ENCODE results near the gene CENPP. TPM values are rescaled to one million over a fixed set of nuclear protein-coding genes. Genes with fewer than 3 reads are reported as not detected.

Gene CENPP
- polyA plus RNA-seq, 10 donors, result 4.3 to 7.8 (median 5.0) TPM

DNA sequence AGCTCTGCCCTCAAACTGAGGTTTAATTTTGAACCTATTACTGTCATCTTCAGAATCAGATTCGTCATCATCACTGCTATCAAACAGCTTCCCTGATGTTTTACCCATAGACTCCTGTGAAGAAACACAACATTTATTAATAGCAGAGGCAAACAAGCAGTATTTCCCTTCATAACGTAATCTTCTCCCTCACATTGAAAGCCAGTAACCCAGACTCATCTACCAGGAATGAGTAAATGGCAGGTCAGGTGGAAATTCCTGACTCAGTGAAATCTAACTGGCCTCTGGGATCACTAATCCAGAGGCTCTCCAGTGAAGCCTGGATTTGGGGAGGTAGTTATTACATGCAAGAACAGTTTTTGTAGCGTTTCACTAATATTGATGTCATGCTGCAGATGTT lies 15.2 kb upstream of the CENPP start:
- DNase-seq, result no peak

- no peak for DNase-seq
Observed at GRCh38 chr9:92312887-92313623, 12.7 kb upstream of the CENPP start.

GRCh38 chr9:92313624-92314012 lies 12.1 kb upstream of the CENPP start:
- no peak for DNase-seq

- DNase-seq, result no peak
Observed at GRCh38 chr9:92315456-92315855, 10.3 kb upstream of the CENPP start.

DNA sequence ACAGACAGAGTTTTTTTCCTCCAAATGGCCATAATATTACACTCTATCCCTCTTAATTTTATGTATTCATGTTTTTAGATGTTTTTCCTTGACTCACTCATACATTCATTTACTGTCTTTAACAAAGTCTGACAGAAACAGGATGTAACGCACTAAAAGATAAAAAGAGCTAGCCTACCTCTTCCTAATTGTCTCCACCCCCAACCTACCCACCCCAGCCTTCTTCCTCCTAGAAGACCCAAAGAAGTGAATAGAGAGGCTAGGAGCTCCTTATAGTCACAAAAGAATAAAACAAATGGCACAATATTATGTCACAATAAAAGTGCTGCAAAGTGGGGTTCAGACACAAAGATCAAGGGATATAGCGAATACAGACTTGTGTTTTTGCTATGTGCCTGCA lies 1.3 kb upstream of the CENPP start:
- no peak for DNase-seq

GRCh38 chr9:92324889-92325268 lies 874 bp upstream of the CENPP start:
- peak in 1 of 3 donors; percentile 25 for DNase-seq

DNA sequence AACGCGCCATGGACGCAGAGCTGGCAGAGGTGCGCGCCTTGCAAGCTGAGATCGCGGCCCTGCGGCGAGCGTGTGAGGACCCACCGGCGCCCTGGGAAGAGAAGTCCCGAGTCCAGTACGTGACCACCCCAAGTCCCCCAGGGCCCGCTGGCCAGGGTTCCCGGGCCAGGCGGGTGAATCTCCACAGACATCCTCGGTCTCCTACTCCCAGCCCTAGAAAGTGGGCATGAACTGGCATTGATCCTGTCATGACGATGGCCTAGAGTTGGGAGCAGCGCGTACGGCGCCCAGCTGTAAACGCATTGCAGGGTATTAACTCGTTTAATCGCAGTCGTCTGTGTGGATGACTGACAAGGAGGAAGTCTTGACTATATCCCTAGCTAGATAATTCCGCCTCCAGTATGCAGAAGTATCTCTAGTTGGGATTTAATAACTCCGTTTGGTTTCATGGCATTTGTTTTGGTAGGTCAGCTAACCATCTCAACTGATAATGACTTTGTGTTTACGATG lies 293 bp downstream of the CENPP start:
- no peak for DNase-seq

DNA sequence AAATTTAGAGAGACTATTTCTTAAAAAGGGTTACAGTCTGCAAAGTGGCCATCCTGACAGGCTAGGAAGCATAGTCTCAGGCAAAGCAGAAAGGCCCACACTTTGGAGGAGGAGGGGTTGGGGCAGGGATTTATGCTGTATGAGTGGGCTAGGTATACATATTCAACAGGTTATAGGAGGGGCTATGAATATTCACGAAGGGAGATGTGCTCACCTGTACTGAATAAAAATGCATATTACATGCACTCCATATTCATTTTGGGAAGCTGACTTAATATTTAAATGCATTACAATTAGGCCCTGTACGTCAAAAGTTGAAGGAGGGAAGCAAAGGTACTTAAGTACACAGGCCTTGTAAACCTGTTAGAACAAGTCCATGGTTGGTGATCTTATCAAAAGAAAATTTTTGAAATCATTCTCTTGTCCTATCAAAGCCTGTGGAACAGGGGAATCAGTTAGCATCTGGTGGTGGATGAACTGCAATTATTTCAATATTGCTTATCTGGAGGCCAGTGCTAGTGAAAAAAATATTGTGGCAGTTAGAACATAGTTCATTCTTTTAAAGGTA lies 1.6 kb downstream of the CENPP start:
- no peak for DNase-seq

DNA sequence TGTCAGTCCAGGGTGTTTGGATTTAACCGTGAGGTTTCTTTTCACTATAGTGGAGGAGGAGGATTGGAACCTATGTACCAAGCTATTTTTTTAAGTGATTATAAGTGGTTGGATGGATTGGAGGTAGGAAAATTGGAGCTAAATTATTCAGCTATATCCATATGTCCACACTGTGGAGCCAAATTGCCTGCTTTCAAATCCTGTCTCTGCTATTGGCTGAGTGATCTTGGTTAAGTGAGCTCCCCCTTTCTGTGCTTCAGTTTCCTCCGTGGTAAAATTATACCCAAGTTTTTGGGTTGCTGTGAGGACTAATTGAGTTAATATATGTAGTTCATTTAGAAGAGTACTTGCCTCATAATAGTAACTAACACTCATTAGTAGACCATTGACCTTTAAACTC lies 2.5 kb downstream of the CENPP start:
- peak; percentile 30 to 64 (median 34) for DNase-seq

DNA sequence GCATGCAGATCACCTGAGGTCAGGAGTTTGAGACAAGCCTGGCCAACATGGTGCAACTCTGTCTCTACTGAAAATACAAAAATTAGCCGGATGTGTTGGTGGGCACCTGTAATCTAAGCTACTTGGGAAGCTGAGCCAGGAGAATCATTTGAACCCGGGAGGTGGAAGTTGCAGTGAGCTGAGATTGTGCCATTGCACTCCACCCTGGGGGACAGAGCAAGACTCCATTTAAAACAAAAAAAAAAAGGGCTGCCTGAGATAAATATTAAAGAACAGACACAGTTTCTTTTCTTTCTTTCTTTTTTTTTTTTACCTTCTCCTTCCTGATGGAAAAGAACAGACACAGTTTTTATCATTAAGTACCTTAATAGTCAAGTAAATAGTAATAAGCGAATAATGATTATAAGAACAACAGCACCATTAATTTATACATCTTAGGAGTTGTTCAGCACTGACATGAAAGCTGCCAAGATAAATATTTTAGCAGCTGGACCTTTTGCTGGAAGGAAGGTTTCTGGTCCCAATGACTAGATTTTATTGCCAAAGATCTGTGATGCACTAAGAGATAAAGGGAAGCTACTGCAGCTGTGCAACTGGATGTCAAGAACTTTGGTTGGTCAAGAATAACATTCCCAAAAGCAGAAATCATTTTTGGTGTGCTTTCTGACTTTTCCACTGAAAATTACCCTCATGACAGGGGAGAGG lies 7.0 kb downstream of the CENPP start:
- DNase-seq, result peak in 1 of 3 donors; percentile 42

GRCh38 chr9:92333282-92333634 lies 7.5 kb downstream of the CENPP start:
- no peak for DNase-seq

DNA sequence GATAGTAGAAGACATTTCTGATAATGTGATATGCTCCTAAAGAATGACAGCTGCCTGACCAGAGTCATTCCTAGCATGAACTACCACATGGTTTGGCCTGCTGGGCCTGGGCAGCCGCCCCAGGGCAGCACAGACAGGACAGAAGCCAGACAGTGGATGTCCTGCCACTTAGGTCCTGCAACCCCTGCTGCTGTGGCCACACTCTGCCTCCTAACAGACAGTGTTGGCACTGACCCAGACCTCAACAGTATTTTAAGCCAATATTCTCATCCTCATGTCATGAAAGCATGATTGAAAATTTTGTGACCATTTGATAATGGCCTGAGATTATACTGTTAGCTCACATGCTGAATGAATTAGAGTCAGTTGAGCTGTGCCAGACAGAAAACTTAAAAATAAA lies 15.8 kb downstream of the CENPP start:
- no peak for DNase-seq

GRCh38 chr9:92342825-92343488 lies 17.2 kb downstream of the CENPP start:
- no peak for DNase-seq

- no peak for DNase-seq
Observed at GRCh38 chr9:92345582-92345981, 19.8 kb downstream of the CENPP start.

DNA sequence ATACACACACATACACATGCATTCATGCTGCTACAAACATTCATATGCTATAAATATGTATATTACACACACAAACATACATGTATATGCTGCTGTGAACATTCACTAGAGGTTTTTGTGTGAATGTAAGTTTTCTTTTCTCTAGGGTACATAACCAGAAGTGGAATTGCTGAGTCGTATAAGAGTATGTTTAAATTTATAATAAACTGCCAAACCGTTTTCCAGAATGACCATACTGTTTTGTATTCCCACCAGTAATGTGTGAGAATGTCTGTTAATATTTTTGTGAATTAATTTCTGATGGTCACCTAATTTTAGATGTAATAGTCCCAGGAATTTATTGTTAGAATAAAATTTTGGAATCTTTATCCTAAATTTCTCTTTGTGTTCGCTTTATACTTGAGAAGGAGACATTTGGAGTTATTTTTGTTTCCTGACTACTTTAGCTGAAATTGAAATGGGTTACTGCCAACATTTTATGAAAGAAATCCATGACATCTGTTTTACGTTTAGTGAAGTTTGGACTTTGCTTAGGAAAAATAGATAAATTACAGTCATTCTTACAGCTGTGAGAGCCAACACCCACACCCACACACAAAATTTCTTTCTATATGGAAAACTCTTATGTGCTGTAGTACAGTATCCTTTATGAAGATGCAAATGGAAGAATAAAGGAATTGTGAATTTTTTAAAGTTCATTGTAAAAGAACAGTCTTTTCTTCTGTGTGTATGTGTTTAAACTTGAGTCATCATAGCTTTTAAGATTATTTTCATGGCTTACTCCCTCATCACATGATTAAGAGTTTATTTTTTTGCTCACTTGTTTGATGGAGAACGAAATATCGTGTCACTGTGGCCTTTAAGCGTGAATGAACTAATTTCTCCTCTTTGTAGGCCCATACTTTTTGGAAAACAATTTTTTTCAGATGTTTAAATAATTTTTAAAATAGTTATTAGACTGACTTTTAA lies 24.3 kb downstream of the CENPP start:
- DNase-seq, result peak; percentile 87 to 95 (median 88)

- no peak for DNase-seq
Observed at GRCh38 chr9:92350740-92351133, 25.0 kb downstream of the CENPP start.

DNA sequence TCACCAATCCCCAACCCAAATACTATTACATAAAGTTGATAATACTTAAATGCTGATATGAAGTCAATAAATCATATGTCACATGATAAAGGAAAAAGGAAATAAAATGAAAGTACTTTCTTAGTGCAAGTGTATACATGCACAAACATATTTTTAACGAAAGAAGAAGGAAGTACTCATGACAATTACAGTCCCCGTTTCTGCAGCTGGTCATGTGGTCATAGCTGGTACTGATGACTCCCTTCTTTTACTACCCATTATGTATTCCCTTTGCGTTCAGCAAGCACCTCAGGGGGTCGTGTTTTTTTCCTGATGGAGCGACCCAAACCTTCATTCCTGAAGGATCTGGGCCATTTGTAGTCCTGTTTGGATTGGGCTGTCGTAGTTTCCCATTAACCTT lies 27.3 kb downstream of the CENPP start:
- no peak for DNase-seq

DNA sequence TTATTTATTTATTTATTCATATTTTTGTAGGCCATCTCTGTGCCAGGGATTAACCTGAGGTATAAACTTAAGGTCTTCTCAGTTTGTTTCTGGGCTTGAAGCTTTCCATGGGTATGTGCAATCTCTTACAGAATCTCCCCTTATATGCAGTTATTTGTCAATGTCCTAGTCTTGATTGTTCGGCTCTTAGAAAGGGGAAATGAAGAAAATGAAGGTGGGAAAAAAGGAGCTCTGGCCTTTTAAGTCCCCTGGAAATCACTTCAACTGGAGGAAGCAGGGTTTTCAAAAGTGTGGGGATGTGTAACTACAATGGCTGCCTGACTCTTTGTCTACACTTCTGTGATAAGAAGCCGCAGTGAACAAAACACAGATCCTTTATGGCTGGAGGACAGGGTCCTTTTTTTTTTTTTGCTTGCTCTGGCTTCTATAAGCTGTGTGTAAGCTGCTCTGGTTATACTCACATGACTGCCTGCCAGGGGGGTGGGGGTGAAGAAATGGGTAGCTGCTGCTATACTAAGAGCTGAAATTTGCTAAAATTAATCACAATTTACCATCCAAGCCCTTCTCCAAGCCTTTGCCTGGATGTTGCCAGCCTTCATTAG lies 33.7 kb downstream of the CENPP start:
- peak in 1 of 3 donors; percentile 40 for DNase-seq

DNA sequence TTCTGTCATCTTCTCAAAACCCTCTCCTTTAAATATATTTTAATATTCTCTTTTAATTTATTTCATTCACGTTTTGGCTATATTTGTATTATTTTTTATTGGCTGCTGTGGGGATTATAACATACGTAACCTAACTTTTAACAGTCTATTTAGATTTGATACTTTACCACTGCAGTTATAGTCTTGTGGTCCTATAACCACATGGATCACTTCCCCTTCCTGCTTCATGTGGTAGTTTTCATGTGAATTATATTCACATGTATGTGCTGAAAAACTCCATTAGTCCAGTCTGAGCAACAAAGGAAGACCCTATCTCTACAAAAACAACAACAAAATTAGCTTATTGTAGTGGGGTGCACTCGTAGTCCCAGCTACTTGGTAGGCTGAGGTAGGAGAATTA lies 34.3 kb downstream of the CENPP start:
- DNase-seq, result no peak

DNA sequence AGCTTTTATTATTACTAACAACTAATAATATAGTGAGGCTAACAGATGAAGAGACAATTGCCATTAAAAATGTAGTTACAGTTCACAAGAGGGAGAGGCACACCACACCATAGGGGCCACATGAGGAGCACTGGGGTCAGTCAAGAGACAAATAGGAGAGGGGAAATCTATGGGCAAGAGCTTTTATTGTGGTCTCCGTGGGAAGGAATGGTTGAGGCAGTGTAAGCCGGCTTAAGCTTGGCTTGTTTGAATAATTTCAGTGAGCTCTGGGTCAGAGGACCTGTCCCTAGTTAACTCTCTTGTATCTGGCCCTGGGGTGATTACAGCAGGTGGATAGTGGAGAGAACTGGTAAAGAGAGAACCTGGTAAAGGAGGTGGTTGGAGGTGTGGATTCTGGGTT lies 43.3 kb downstream of the CENPP start:
- DNase-seq, result no peak

GRCh38 chr9:92373167-92373566 lies 47.4 kb downstream of the CENPP start:
- DNase-seq, result no peak

All from muscle of back (tissue), 11 donors.